ENCODE data around the gene SLC30A2. TPM values are rescaled to one million over a fixed set of nuclear protein-coding genes. Genes with fewer than 3 reads are reported as not detected.

Gene SLC30A2
- total RNA-seq, 1 donor: not detected

DNA sequence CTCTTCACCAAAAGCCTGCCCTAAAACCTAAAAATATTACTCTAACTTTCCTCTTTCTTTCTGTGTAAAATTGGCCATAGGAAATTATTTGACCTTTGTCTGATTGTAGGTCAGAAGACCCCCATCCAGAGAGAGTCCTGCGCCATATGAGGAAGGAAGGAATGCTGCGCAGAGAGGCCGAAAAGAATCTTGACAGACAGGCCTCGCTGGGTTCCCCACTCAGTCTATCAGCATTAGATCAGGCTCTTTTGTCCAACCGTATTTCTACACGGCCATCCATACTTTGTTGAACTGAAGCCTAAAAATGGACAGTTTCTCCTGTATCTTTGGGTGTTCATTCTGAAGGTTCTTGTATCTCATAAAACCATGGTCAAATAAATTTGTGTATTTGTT, 4.3 kb upstream of the SLC30A2 start:
- no peak for TF ChIP-seq CTCF (IDR thresholded peaks at IDR 0.05; ENCODE audit: insufficient read depth, low read depth, low read length)
- no peak overlapping the region for H3K4me3 ChIP-seq (ENCODE audit: low read depth, low read length)
- no peak for DNase-seq (ENCODE audit: low read depth)

DNA sequence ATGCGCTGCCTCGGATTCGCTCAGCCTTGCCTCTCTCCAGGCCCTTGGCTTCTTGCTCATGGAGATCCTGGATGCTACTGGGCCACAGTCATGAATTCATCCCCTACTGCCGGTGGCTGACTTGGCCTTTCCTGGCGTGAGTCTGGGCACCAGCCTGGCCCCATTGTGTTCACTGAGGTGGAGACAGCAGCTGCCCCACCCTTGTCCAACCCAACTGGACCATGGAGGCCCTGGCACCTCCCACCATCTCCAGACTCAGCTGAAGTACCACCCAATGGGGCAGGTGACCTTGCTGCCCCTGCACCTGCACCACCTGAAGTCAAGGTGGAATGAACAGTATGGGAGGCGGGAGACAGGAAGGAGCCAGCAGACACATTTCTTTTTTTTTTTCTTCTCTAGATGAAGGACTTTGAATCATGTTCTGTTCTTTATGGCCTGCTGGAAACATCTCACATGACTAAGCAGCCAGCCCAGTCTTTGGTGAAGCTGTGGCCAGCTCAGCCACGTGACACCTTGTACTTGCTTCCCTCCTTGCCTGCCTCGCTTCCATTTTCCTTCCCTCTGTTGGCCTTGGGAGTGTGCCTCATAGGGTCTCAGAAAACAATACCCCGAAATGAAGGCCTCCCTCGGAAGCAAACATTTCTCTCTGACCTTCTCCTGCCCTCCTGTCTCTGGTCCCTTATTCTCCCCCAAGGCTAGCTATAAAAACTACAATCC, 3.8 kb upstream of the SLC30A2 start:
- no peak overlapping the region for H3K4me3 ChIP-seq (ENCODE audit: low read depth, low read length)
- DNase-seq (ENCODE audit: low read depth): no peak
- no peak for TF ChIP-seq CTCF (IDR thresholded peaks at IDR 0.05; ENCODE audit: insufficient read depth, low read depth, low read length)

DNA sequence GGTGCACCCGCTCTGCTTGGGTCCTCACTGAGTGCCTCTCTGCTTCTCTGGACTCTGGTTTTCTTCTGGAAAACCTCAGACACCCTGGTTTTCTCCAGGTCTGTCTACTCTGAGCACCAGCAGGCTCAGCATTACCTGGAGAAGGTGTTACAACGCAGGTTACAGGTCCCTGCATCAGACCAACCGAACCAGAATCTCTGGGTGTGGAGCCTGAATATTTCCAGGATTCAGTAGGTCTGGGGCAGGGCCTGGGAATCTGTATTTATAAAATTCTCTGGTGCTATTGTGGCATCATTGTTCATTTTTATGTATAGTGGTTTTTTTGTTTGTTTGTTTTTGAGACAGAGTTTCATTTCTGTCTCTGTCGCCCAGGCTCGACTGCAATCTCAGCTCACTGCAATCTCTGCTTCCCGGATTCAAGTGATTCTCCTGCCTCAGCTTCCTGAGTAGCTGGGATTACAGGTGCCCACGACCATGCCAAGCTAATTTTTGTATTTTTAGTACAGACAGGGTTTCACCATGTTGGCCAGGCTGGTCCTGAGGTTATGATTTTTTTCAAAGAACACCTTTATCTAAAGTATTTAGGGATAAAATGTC, 1.5 kb upstream of the SLC30A2 start:
- H3K4me3 ChIP-seq (ENCODE audit: low read depth, low read length): no peak overlapping the region
- DNase-seq (ENCODE audit: low read depth): no peak
- TF ChIP-seq CTCF (IDR thresholded peaks at IDR 0.05; ENCODE audit: insufficient read depth, low read depth, low read length): no peak

GRCh38 chr1:26046246-26047095, 553 bp upstream of the SLC30A2 start:
- no peak overlapping the region for H3K4me3 ChIP-seq (ENCODE audit: low read depth, low read length)
- TF ChIP-seq CTCF (IDR thresholded peaks at IDR 0.05; ENCODE audit: insufficient read depth, low read depth, low read length): no peak
- DNase-seq (ENCODE audit: low read depth): no peak

- no peak for DNase-seq (ENCODE audit: low read depth)
Observed at GRCh38 chr1:26044971-26045721, 772 bp downstream of the SLC30A2 start.

More at GRCh38 chr1:26044971-26045721, 772 bp downstream of the SLC30A2 start:
- no peak overlapping the region for H3K4me3 ChIP-seq (ENCODE audit: low read depth, low read length)
- TF ChIP-seq CTCF (IDR thresholded peaks at IDR 0.05; ENCODE audit: insufficient read depth, low read depth, low read length): no peak

All from fibroblast of villous mesenchyme (primary cell).